ENCODE measurements around the gene UGT1A9. TPM values are rescaled to one million over a fixed set of nuclear protein-coding genes. Genes with fewer than 3 reads are reported as not detected.
"Not testable (repeated sequence)": the region's sequence is repeated elsewhere in the genome, so short reads cannot be mapped to it uniquely, and the experiment has no call there.

The UGT1A9 gene
- total RNA-seq = not detected

DNA sequence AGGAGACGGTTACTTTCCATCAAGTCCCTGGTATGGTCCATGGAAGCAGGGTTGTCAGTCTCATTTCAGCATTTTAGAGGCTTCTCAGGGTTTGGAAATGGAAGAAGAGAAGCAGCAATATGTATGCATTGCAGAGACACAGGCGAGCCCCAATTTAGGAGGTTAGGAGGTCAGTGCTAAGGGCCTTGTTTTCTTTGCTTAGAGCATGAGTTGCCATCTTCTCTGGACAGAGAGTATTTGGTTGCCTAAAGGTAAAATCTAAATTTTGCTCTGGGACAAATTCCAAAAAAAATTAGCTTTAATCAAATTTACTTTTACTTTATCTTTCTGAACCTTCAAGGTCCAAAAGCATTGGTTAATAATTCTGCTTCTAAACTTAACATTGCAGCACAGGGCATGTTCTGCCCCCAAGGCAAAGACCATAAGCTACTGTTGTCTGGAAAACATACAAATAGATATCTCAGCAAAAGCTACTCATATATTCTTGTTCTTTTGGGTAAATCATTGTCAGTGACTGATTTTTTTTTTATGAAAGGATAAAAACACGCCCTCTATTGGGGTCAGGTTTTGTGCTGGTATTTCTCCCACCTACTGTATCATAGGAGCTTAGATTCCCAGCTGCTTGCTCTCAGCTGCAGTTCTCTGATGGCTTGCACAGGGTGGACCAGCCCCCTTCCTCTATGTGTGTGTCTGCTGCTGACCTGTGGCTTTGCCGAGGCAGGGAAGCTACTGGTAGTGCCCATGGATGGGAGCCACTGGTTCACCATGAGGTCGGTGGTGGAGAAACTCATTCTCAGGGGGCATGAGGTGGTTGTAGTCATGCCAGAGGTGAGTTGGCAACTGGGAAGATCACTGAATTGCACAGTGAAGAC, at the start of gene UGT1A9:
UGT1A9 (plus strand) TSS at position 609 of the 872 bp plus-strand sequence; CDS start at position 646, 37 bp downstream.
- H3K4me3 ChIP-seq = no peak within 1 kb of the TSS
- TF ChIP-seq POLR2A (IDR thresholded peaks at IDR 0.05) (no peak), CTCF (IDR thresholded peaks at IDR 0.05) (no peak)
- no peaks in the 10 kb centered on the region for H3K36me3 ChIP-seq (replicated peaks in 1 of 2; ENCODE audit: insufficient read depth in 1 of 2, low read depth in 2 of 2)
- no peaks in the 10 kb centered on the region for H3K27me3 ChIP-seq
- no peak within 1 kb of the TSS for H3K27ac ChIP-seq
- ATAC-seq (no peak), DNase-seq (no peak)
- H3K4me1 ChIP-seq = no peaks in the 10 kb centered on the region
- WGBS, 2 donors = 67 to 82% methylated on average over 5 of the region's 5 CpGs
- intact Hi-C loops (cut with DNase I) = no loop called here
- no peaks in the 10 kb centered on the region for H3K9me3 ChIP-seq

- H3K9me3 ChIP-seq = no peaks in the 10 kb centered on the region
- H3K4me3 ChIP-seq = no peak overlapping the region
- WGBS, 2 donors = 42 to 49% methylated on average over 5 of the region's 5 CpGs
- TF ChIP-seq POLR2A (IDR thresholded peaks at IDR 0.05) (no peak), CTCF (IDR thresholded peaks at IDR 0.05) (no peak)
- H3K27ac ChIP-seq = no peak overlapping the region
- DNase-seq = no peak
- no peaks in the 10 kb centered on the region for H3K27me3 ChIP-seq
- ATAC-seq = no peak
- intact Hi-C loops (cut with DNase I) = no loop called here
- no peaks in the 10 kb centered on the region for H3K4me1 ChIP-seq
- H3K36me3 ChIP-seq (replicated peaks in 1 of 2; ENCODE audit: insufficient read depth in 1 of 2, low read depth in 2 of 2) = no peaks in the 10 kb centered on the region
These were observed 44.2 kb upstream of the UGT1A9 start for GRCh38 chr2:233627331-233628025.

- intact Hi-C loops (cut with DNase I); H3K27me3 ChIP-seq; ATAC-seq; H3K4me3 ChIP-seq; DNase-seq; H3K36me3 ChIP-seq (replicated peaks in 1 of 2; ENCODE audit: insufficient read depth in 1 of 2, low read depth in 2 of 2); H3K27ac ChIP-seq; H3K9me3 ChIP-seq; H3K4me1 ChIP-seq: not testable (repeated sequence)
- WGBS, 2 donors = 65 to 77% methylated on average over 9 to 10 of the region's 10 CpGs
These were observed 35.4 kb upstream of the UGT1A9 start, which contains the start of gene UGT1A10 for GRCh38 chr2:233636306-233636705. TSS of gene UGT1A10 (plus strand) at chr2:233636448. CDS start at chr2:233636523, 75 bp downstream.

- Histone ChIP-seq H3K27me3 (no peaks in the 10 kb centered on the region), H3K9me3 (no peaks in the 10 kb centered on the region), H3K4me3 (no peak overlapping the region), H3K27ac (no peak overlapping the region), H3K36me3 (replicated peaks in 1 of 2; ENCODE audit: insufficient read depth in 1 of 2, low read depth in 2 of 2) (no peaks in the 10 kb centered on the region), H3K4me1 (no peaks in the 10 kb centered on the region)
- ATAC-seq (no peak), DNase-seq (no peak)
- TF ChIP-seq CTCF (IDR thresholded peaks at IDR 0.05) (no peak), POLR2A (IDR thresholded peaks at IDR 0.05) (no peak)
- WGBS, 2 donors = 60 to 66% methylated on average over 5 of the region's 5 CpGs
- intact Hi-C loops (cut with DNase I) = no loop called here
These were observed 32.9 kb upstream of the UGT1A9 start for GRCh38 chr2:233638836-233639235.

GRCh38 chr2:233639860-233640259, 31.8 kb upstream of the UGT1A9 start:
- Histone ChIP-seq H3K4me1 (no peaks in the 10 kb centered on the region), H3K27ac (no peak overlapping the region), H3K27me3 (no peaks in the 10 kb centered on the region), H3K36me3 (replicated peaks in 1 of 2; ENCODE audit: insufficient read depth in 1 of 2, low read depth in 2 of 2) (no peaks in the 10 kb centered on the region), H3K4me3 (no peak overlapping the region), H3K9me3 (no peaks in the 10 kb centered on the region)
- TF ChIP-seq POLR2A (IDR thresholded peaks at IDR 0.05) (no peak), CTCF (IDR thresholded peaks at IDR 0.05) (no peak)
- intact Hi-C loops (cut with DNase I) = no loop called here
- ATAC-seq = no peak
- no peak for DNase-seq
